Esophagus squamous epithelium (tissue), 4 donors: ENCODE results near the gene BNC2.

Source experiments
- POLR2A ChIP-seq, 4 donors: fragments of 450-650 bp; IDR thresholded peaks; one replicate each; pipeline ENCODE4 v1.6.1; 2017; ENCODE audit warnings: antibody characterized with exemption in 4 of 4, mild to moderate bottlenecking in 4 of 4, moderate library complexity in 3 of 4
- TF ChIP-seq, protein P1 (sequence below), 6 experiments: fragments of 450-650 bp in 4 of 6; fragments of 200-600 bp in 2 of 6; sonication (generic) in 2 of 6; IDR thresholded peaks; one replicate each; pipeline ENCODE4 v1.5.1; 2016 to 2019; ENCODE audit warnings: antibody characterized with exemption in 6 of 6, mild to moderate bottlenecking in 4 of 6, moderate library complexity in 4 of 6

DNA sequence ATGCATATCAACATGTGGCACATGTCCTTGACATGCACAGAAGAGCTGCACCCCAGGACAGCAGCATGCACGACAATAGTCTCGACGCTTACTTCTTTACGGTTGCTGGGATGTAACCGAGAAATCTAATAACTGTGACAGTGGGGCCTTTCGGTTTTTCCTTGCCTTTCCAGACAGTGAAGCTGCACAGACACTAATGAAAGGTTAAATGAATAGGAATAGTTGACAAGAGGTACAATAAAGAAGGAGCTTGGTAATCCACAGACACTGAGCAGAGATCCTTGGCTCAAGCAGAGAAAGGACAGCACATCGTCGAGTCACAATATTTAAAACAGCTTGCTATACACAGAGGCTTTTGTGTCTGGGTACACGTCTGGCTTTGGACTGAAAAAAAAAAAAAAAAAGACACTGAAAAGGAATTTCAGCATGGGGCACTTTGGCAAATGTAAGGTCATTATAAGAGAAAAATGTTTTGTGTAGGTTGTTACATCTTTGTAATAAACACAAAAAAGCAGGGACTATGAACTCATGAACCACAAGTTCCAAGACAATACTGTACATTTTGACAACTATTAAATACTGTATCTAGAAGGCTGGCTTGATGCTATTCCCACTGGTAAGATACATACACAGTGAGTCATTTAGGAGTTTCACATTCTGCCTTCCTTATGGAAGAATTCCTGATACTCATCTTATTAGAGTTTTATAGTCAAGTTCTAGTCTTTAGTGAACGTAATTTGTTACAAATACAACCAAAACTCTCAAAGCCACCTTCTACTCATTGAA, 5.6 kb downstream of the BNC2 start:
- TF ChIP-seq, protein P1, sequence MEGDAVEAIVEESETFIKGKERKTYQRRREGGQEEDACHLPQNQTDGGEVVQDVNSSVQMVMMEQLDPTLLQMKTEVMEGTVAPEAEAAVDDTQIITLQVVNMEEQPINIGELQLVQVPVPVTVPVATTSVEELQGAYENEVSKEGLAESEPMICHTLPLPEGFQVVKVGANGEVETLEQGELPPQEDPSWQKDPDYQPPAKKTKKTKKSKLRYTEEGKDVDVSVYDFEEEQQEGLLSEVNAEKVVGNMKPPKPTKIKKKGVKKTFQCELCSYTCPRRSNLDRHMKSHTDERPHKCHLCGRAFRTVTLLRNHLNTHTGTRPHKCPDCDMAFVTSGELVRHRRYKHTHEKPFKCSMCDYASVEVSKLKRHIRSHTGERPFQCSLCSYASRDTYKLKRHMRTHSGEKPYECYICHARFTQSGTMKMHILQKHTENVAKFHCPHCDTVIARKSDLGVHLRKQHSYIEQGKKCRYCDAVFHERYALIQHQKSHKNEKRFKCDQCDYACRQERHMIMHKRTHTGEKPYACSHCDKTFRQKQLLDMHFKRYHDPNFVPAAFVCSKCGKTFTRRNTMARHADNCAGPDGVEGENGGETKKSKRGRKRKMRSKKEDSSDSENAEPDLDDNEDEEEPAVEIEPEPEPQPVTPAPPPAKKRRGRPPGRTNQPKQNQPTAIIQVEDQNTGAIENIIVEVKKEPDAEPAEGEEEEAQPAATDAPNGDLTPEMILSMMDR (IDR thresholded peaks at IDR 0.05) = no peak
- no peak for TF ChIP-seq POLR2A (IDR thresholded peaks at IDR 0.05)
